ENCODE measurements around the gene TMEM74B.

TMEM74B gene

DNA sequence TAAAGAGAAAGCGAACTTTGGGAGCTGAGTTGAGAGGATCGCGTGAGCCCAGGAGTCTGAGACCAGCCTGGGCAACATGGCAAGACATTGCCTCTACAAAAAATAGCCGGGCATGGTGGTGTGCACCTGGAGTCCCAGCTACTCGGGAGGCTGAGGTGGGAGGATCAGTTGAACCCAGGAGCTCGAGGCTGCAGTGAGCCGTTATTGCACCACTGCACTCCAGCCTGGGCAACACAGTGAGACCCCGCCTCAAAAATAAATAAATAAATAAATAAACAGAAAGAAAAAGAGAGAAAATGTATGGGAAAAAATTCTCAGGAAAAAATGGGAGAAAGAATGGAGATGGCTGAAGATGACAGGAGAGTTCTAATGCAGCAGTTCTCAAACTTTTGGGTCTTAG, 21.0 kb upstream of the TMEM74B start:
- DNase-seq (ENCODE audit: low read depth in 2 of 2) = no peak

- DNase-seq (ENCODE audit: low read depth in 2 of 2) = no peak
Observed at GRCh38 chr20:1204576-1204975, 19.8 kb upstream of the TMEM74B start.

GRCh38 chr20:1204113-1204512, 19.3 kb upstream of the TMEM74B start:
- no peak for DNase-seq (ENCODE audit: low read depth in 2 of 2)

DNA sequence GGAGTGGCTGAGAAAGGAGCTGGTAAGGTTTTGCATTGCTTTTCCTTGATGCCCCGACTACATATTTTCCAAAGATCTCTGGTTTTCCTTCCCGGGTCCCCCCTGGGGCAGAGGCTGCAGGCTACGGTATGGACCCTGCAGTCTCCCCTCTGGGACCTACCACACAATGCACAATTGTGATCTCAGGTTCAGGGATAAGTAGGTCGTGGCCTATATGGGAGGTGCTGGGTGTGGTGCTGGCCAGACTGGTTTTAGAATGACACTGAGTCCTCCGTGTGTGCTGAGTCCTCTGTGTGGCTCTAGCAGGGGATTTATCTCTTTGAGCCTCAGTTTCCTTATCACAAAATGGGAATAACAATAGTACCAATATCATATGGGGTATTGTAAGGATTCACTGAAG, 18.8 kb upstream of the TMEM74B start:
- DNase-seq (ENCODE audit: low read depth in 2 of 2) = no peak

GRCh38 chr20:1202762-1203504, 18.2 kb upstream of the TMEM74B start, which contains the start of gene C20orf202:
Gene C20orf202 (plus strand): TSS chr20:1203454. CDS start chr20:1203586, 132 bp downstream.
- no peak for DNase-seq (ENCODE audit: low read depth in 2 of 2)

DNA sequence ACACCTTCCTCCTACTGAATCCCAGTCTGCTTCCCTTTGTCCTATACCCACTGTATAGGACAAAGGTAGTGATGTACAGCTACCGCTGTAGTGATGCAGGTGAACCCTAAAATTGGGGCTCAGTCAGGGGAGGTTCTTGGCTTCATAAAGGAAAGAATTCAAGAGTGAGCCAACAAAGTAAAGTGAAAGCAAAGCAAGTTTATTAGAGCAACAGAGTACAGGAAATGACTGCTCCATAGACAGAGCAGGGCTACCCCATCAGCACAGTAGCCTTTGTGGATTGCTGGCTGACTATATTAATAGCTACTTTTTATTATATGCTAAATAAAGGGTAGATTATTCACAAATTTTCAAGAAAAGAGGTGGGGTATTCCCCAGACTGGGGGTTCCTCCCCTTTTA, 15.2 kb upstream of the TMEM74B start:
- DNase-seq (ENCODE audit: low read depth in 2 of 2) = no peak

- DNase-seq (ENCODE audit: low read depth in 2 of 2) = no peak
Observed at GRCh38 chr20:1199212-1199873, 14.6 kb upstream of the TMEM74B start.

DNA sequence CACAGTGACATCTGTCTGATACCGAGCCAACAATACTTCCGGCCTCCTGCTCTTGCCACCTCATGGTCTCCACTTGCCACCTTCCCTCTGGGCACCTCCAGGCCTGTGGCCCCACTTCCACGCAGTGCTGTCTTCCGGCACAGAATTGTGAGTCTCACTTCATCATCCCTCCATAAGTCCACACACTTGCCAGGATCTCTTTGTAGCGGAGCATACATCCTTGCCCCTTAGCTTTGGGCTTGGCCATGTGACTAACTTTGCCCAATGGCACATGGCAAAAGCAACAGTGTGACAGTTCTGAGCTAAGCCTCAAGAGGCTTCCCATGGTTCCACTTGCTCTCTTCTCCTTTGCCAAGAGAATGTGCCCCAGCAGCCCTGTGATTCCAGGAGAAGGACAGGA, 14.0 kb upstream of the TMEM74B start:
- DNase-seq (ENCODE audit: low read depth in 2 of 2) = no peak

GRCh38 chr20:1197801-1198200, 13.0 kb upstream of the TMEM74B start:
- no peak for DNase-seq (ENCODE audit: low read depth in 2 of 2)

GRCh38 chr20:1196634-1197033, 11.9 kb upstream of the TMEM74B start:
- no peak for DNase-seq (ENCODE audit: low read depth in 2 of 2)

DNA sequence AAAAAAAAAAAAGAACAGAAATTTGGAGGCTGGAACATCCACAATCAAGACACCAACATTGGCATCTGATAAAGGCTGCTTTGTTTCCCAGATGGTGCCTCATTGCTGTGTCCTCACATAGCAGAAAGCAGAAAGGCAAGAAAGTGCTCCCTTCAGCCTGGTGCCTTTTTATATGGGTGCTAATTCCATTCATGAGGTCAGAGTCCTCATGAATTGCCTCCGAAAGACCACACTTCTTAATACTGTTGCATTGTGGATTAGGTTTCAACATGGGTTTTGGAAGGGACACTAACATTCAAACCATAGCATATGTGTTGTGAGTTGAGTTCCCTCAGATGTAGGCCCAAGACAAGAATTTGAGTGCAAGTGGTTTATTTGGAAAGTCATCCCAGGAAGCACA, 10.4 kb upstream of the TMEM74B start:
- DNase-seq (ENCODE audit: low read depth in 2 of 2) = no peak

DNA sequence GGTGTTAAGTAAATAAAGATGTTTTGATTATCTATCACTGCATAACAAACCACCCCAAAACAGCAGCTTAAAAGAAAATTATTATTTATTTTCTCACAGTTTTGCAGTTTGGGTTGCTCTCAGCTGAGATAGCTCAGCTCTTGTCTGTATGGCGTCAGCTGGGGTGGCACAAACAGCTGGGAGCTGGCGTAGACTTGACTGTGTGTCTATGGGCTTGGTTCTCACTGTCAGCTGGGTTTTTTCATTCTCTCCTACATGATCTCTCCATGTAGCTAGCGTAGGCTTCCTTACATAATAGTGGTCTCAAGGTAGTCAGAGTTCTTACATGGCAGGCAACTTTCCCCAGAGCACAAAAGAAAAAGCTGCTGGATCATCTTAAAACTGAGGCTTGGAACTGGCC, 6.5 kb upstream of the TMEM74B start:
- no peak for DNase-seq (ENCODE audit: low read depth in 2 of 2)

DNA sequence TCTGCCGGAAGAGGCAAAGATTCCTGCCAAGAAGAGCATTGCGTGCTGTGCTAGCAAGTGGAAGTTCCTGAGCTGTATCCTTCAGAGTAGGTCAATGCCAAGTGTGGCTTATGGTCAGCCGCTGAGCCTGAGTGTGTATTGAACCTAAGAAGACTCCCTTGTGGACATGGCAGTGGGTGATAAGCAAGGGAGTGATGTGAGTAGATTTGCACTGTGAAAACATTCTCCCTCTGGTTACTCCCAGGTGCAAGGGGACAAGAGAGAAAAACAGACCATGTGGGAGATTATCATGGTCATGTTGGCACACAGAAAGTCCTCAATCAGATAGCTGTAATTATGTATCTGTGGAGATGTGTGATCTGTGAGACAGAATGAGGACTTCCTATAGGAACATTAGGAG, 6.1 kb upstream of the TMEM74B start:
- DNase-seq (ENCODE audit: low read depth in 2 of 2) = no peak

DNA sequence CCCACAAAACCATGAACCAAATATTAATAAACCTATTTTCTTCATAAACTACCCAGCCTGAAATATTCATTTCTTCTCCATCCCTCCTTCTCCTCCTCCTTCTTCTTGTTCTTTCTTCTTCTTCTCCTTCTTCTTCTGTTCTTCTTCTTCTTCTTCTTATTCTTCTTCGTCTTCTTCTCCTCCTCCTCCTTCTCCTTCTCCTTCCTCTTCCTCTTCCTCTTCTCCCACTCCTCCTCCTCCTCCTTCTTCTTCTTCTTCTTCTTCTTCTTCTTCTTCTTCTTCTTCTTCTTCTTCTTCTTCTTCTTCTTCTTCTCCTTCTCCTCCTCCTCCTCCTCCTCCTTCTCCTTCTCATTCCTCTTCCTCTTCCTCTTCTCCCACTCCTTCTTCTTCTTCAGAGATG, 5.0 kb upstream of the TMEM74B start:
- DNase-seq (ENCODE audit: low read depth in 2 of 2) = no peak

- no peak for DNase-seq (ENCODE audit: low read depth in 2 of 2)
Observed at GRCh38 chr20:1188347-1188746, 3.6 kb upstream of the TMEM74B start.

GRCh38 chr20:1187605-1188171, 2.9 kb upstream of the TMEM74B start:
- DNase-seq (ENCODE audit: low read depth in 2 of 2) = no peak

DNA sequence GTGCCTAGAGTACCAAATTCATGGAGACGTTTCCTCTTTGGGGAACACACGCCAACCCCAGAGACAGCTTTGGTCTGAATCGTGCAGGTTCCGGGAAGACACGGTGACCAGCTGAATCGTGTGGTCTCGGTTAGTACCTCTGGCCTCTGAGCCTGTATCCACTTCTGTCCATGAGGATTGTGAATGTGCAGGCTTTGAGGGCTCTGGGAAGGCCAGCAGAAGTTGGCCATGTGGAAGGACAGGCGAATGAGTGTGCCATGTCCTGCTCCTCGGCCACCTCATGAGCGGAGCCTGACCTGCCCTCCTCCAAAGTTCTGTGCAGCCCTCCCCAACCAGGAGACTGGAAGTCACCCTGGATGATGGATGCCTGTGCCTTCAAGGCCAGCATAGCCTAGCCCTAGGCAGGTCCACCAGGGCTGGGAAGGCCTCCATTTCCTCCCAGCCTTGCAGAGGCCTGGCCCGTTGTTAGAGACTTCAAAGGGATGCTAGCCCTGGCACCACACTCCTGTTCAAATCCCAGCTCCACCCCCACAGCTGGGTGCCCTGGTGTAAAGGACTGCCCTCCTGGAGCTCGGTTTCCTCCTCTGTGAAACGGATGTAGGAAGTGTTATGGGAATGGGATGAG, 1.7 kb upstream of the TMEM74B start:
- DNase-seq (ENCODE audit: low read depth in 2 of 2) = no peak

GRCh38 chr20:1185790-1186334, 1.1 kb upstream of the TMEM74B start:
- DNase-seq (ENCODE audit: low read depth in 2 of 2) = peak in 1 of 2 donors; percentile 4

GRCh38 chr20:1185316-1185741, 548 bp upstream of the TMEM74B start:
- DNase-seq (ENCODE audit: low read depth in 2 of 2) = no peak

GRCh38 chr20:1184260-1184637, 532 bp downstream of the TMEM74B start:
- DNase-seq (ENCODE audit: low read depth in 2 of 2) = no peak

DNA sequence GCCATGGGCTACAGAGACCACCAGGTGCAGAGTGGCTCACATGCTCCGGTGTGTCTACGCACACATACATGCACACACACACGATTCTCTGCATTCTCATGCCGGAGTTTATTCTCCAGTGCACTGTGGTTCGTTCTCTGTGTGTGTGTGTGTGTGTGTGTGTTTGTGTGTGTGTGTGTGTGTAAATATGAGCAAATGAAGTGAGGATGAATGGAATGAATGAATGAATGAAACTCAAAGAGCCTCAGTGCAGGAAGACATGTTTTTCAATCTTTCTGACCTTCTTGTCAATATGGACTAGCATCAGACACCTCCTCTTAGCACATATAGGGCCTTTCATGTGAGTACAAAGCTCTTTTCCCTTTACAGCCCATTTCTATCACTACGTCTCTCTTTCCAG, 1.6 kb downstream of the TMEM74B start:
- DNase-seq (ENCODE audit: low read depth in 2 of 2) = no peak

DNA sequence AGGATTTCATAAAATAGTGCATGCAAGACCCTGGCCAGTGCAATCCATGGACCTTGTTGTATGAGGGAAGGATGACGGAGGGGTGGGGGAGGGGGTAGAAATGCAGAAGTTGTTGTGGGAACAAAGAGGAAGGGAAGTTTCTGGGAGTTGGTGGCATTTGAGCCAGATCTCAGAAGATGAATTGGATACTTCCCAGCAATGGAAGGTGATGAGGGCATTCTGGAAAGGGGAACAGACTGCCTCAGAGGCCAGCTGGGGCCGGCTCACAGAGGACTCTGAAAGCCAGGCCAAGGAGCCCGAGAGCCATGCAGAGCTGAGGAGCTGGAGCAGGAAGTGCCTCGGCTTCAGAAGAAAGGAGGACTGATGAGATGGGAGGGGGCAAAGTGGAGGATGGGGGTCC, 2.7 kb downstream of the TMEM74B start:
- no peak for DNase-seq (ENCODE audit: low read depth in 2 of 2)

All from stimulated activated CD8-positive, alpha-beta memory T cell treated with anti-CD3 and anti-CD28 coated beads, Interleukin-7, amount 100 ng/mL, for 1 hour (primary cell).